ENCODE measurements around the gene PACS2. TPM values are rescaled to one million over a fixed set of nuclear protein-coding genes. Genes with fewer than 3 reads are reported as not detected.

The PACS2 gene
- total RNA-seq, 1 donor from 2014 or later, result 64.0 TPM

GRCh38 chr14:105432657-105433056 lies 118.1 kb downstream of the PACS2 start:
- TF ChIP-seq CTCF (IDR thresholded peaks at IDR 0.05; ENCODE audit: borderline replicate concordance), result no peak
- intact Hi-C loops (cut with micrococcal nuclease), result no loop called here
- Histone ChIP-seq H3K27me3 (ENCODE audit: low read depth) (no peaks in the 10 kb centered on the region), H3K36me3 (peaks cover 7% of the 10 kb centered on the region), H3K9me3 (replicated peaks) (peaks cover 13% of the 10 kb centered on the region), H3K4me1 (peaks cover 26% of the 10 kb centered on the region), H3K4me3 (no peak overlapping the region), H3K27ac (replicated peaks) (no peak overlapping the region)
- DNase-seq, result no peak

GRCh38 chr14:105433161-105433605 lies 118.6 kb downstream of the PACS2 start:
- H3K27me3 ChIP-seq (ENCODE audit: low read depth), result no peaks in the 10 kb centered on the region
- intact Hi-C loops (cut with micrococcal nuclease), result no loop called here
- TF ChIP-seq CTCF (IDR thresholded peaks at IDR 0.05; ENCODE audit: borderline replicate concordance), result no peak
- H3K4me3 ChIP-seq, result no peak overlapping the region
- no peak overlapping the region for H3K27ac ChIP-seq (replicated peaks)
- no peak for DNase-seq
- peaks cover 7% of the 10 kb centered on the region for H3K36me3 ChIP-seq
- peaks cover 13% of the 10 kb centered on the region for H3K9me3 ChIP-seq (replicated peaks)
- peaks cover 32% of the 10 kb centered on the region for H3K4me1 ChIP-seq

DNA sequence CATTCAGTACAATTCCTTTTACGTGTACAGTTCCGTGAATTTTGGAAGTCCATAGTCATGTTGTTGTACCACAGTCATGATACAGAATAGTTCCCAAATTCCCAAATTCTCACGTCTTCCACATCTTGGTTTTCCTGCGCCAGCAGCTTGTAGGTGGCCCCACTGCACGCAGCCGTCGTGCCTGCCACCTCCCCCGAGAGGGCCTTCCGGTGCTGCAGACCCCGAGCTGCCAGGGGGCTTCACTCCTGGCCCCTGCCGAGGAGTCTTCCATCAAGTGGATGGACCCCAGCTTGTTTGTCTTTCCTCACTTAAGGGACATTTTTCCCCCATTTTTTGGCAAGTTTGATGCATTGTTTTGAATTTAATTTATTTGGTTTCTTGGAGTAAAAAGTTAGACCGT lies 121.9 kb downstream of the PACS2 start:
- H3K36me3 ChIP-seq, result peaks cover 14% of the 10 kb centered on the region
- H3K27ac ChIP-seq (replicated peaks), result no peak overlapping the region
- no peaks in the 10 kb centered on the region for H3K27me3 ChIP-seq (ENCODE audit: low read depth)
- no peak for DNase-seq
- H3K4me3 ChIP-seq, result no peak overlapping the region
- H3K4me1 ChIP-seq, result peaks cover 28% of the 10 kb centered on the region
- no peak for TF ChIP-seq CTCF (IDR thresholded peaks at IDR 0.05; ENCODE audit: borderline replicate concordance)
- H3K9me3 ChIP-seq (replicated peaks), result peaks cover 9% of the 10 kb centered on the region
- intact Hi-C loops (cut with micrococcal nuclease), result no loop called here

GRCh38 chr14:105436891-105437722 lies 122.6 kb downstream of the PACS2 start:
- DNase-seq, result no peak

More at GRCh38 chr14:105436891-105437722, 122.6 kb downstream of the PACS2 start:
- no peak overlapping the region for H3K4me3 ChIP-seq
- H3K27me3 ChIP-seq (ENCODE audit: low read depth), result no peaks in the 10 kb centered on the region
- H3K9me3 ChIP-seq (replicated peaks), result peaks cover 6% of the 10 kb centered on the region
- intact Hi-C loops (cut with micrococcal nuclease), result no loop called here
- no peak overlapping the region for H3K27ac ChIP-seq (replicated peaks)
- TF ChIP-seq CTCF (IDR thresholded peaks at IDR 0.05; ENCODE audit: borderline replicate concordance), result no peak
- H3K4me1 ChIP-seq, result peaks cover 28% of the 10 kb centered on the region
- peaks cover 14% of the 10 kb centered on the region for H3K36me3 ChIP-seq
